ENCODE results near the gene TPPP. TPM values are rescaled to one million over a fixed set of nuclear protein-coding genes. Genes with fewer than 3 reads are reported as not detected.

Gene TPPP
- total RNA-seq, 1 experiment from 2014 or later: 1.8 TPM

- ChIA-PET CTCF (no interaction called here), POLR2A (no interaction called here)
- Mint-ChIP-seq H3K36me3 (peaks cover 58% of the 10 kb centered on the region), H3K4me1 (peaks cover 21% of the 10 kb centered on the region), H3K27ac (peak overlapping the region; percentile 26), H3K4me3 (no peak overlapping the region), H3K27me3 (ENCODE audit: low read depth) (no peaks in the 10 kb centered on the region), H3K9me3 (peaks cover 10% of the 10 kb centered on the region)
- TF ChIP-seq RELA (CRISPR knock-in tag; IDR thresholded peaks at IDR 0.05; ENCODE audit: borderline replicate concordance): no peak
- TF ChIP-seq USF1 (CRISPR knock-in tag; IDR thresholded peaks at IDR 0.05): no peak
- TF ChIP-seq EMX1 (CRISPR knock-in tag; IDR thresholded peaks at IDR 0.05): no peak
- no peak for TF ChIP-seq TEAD1 (CRISPR knock-in tag; IDR thresholded peaks at IDR 0.05)
- TF ChIP-seq CTCF (IDR thresholded peaks at IDR 0.05): no peak
- peak; percentile 90 for TF ChIP-seq ZNF121 (CRISPR knock-in tag; IDR thresholded peaks at IDR 0.05)
- no peak for ATAC-seq
- no peak for DNase-seq (ENCODE audit: low spot score)
These were observed 76.6 kb downstream of the TPPP start for GRCh38 chr5:616484-617039.

- POLR2A ChIA-PET: no interaction called here
- peaks cover 24% of the 10 kb centered on the region for H3K4me1 Mint-ChIP-seq
- H3K36me3 Mint-ChIP-seq: peaks cover 25% of the 10 kb centered on the region
- peak overlapping the region; percentile 97 for H3K4me3 Mint-ChIP-seq
- ATAC-seq (peak; percentile 9), DNase-seq (ENCODE audit: low spot score) (no peak)
- H3K27me3 Mint-ChIP-seq (ENCODE audit: low read depth): no peaks in the 10 kb centered on the region
- 0 out of 2 replicates have a peak, but pooled peaks have one; percentile 27 for TF ChIP-seq ZNF423 (CRISPR knock-in tag; IDR thresholded peaks at IDR 0.05)
- TF ChIP-seq ZSCAN18 (CRISPR knock-in tag; IDR thresholded peaks at IDR 0.05): no peak
- TF ChIP-seq FOXP1 (CRISPR knock-in tag; IDR thresholded peaks at IDR 0.05; ENCODE audit: borderline replicate concordance): peak; percentile 51; the same call in 1 of the 2 replicates
- TF ChIP-seq PREB (CRISPR knock-in tag; IDR thresholded peaks at IDR 0.05; ENCODE audit: borderline replicate concordance): no peak
- no peak for TF ChIP-seq USF1 (CRISPR knock-in tag; IDR thresholded peaks at IDR 0.05)
- H3K27ac Mint-ChIP-seq: peak overlapping the region; percentile 63
- CTCF ChIA-PET: interaction anchor here (0.9 to 1.3 kb wide), 3 partner anchors 21 to 84 kb away, joined by 3 to 4 read pairs (median 3); no protein-coding TSS in a partner anchor
- H3K9me3 Mint-ChIP-seq: peaks cover 10% of the 10 kb centered on the region
These were observed 80.4 kb downstream of the TPPP start for GRCh38 chr5:612498-613424.

- Mint-ChIP-seq H3K9me3 (peaks cover 10% of the 10 kb centered on the region), H3K27me3 (ENCODE audit: low read depth) (no peaks in the 10 kb centered on the region), H3K36me3 (peaks cover 25% of the 10 kb centered on the region), H3K27ac (peak within 1 kb of the TSS; percentile 63), H3K4me3 (peak within 1 kb of the TSS; percentile 97), H3K4me1 (peaks cover 24% of the 10 kb centered on the region)
- peak; percentile 92 for DNase-seq (ENCODE audit: low spot score)
- ATAC-seq: peak; percentile 93
- ChIA-PET POLR2A (no interaction called here), CTCF (interaction anchor here (0.6 to 1.3 kb wide), 4 partner anchors 25 to 258 kb away, joined by 3 to 5 read pairs (median 3); no protein-coding TSS in a partner anchor)
- no peak for TF ChIP-seq GTF2I (CRISPR knock-in tag; conservative IDR thresholded peaks at IDR 0.05)
- peak; percentile 71 for TF ChIP-seq SP1 (CRISPR knock-in tag; conservative IDR thresholded peaks at IDR 0.05)
These were observed 81.2 kb downstream of the TPPP start, which contains the start of gene CEP72 for GRCh38 chr5:611731-612486. CEP72 (plus strand) TSS chr5:612340; CDS start chr5:612362, 22 bp downstream.
